Natural killer cell treated with Interleukin-12 subunit alpha and Interleukin-12 subunit beta and Interleukin-15 and Interleukin-18, amount 100 ng/mL, for 72 hours (primary cell): ENCODE results near the gene FAM47E. TPM values are rescaled to one million over a fixed set of nuclear protein-coding genes. Genes with fewer than 3 reads are reported as not detected.
A peak's percentile ranks its signal among the peaks of the same experiment; 100 is the strongest.

Source experiments
- ATAC-seq, 2 donors: fragments of 150-1000 bp; cut with Tn5 transposase in 1 of 2; sonication (Bioruptor Pico), chemical (Tn5 transposase) in 1 of 2; 2 replicates each; pipeline ENCODE4 v1.10.0; 2021
- DNase-seq: peaks from one replicate; pipeline ENCODE4 v3.0.0; 2022; ENCODE audit warnings: low spot score
- H3K27ac Mint-ChIP-seq, 2 donors: 1 replicate in 1 of 2; 2 replicates in 1 of 2; pipeline ENCODE4 v1.8.0; 2022; ENCODE audit warnings: mixed read lengths in 2 of 2, mild to moderate bottlenecking in 1 of 2, moderate library complexity in 1 of 2
- H3K27me3 Mint-ChIP-seq, 2 donors: 1 replicate in 1 of 2; 2 replicates in 1 of 2; pipeline ENCODE4 v1.8.0; 2022; ENCODE audit warnings: mixed read lengths in 2 of 2
- H3K36me3 Mint-ChIP-seq: one replicate; pipeline ENCODE4 v1.8.0; 2022; ENCODE audit warnings: mixed read lengths
- H3K4me1 Mint-ChIP-seq, 2 donors: 1 replicate in 1 of 2; 2 replicates in 1 of 2; pipeline ENCODE4 v1.8.0; 2022; ENCODE audit warnings: low read depth in 2 of 2, mixed read lengths in 2 of 2, mild to moderate bottlenecking in 1 of 2
- H3K4me3 Mint-ChIP-seq: one replicate; pipeline ENCODE4 v1.8.0; 2022; ENCODE audit warnings: mixed read lengths
- H3K9me3 Mint-ChIP-seq: 2 replicates; pipeline ENCODE4 v1.8.0; 2022; ENCODE audit warnings: mixed read lengths
- total RNA-seq, 2 donors: library from RNA; stranded (reverse); gene quantifications; one replicate each; pipeline ENCODE4 v1.2.3, GENCODE V29; 2022

The FAM47E gene
- total RNA-seq, 2 donors from 2014 or later, result not detected

DNA sequence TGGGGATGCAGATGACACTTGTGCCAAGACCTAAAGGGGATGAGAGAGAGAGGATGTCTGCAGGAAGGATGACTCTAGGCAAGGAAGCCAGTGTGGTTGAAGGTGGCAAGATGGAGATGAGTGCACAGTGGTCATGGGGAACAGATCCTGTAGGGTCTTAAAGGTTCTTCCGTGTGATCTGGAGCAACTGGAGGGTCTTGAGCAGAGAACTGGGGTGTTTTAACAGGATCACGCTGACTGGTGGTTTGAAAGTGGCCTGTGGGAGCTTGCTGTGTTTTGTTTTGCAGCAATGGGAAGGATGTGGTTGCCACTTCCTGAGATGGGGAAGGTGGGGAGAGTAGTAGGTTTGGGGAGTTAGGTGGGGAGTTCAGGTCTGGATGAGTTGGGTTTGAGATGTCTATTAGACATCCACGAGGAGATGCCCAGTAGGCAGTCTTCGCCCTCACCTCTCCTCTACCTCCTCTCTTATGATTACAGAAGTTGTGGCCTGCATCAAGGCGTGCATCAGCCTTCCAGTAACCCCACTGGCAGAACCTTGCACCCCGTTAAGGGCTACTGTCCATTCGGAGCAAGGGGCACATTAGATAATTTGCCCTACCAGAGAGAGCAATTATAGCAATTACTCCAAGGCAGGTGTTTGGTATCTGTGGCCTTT lies 53.6 kb downstream of the FAM47E start:
- peaks cover 0 to 2% of the 10 kb centered on the region in 2 donors for H3K27me3 Mint-ChIP-seq
- peak overlapping the region; percentile 5 to 65 for H3K27ac Mint-ChIP-seq
- H3K4me3 Mint-ChIP-seq, result peak overlapping the region; percentile 89
- peaks cover 10% of the 10 kb centered on the region for H3K36me3 Mint-ChIP-seq
- peak; percentile 72 to 79 for ATAC-seq
- H3K4me1 Mint-ChIP-seq, result peaks cover 38 to 44% of the 10 kb centered on the region in 2 donors
- peak; percentile 62 for DNase-seq
- no peaks in the 10 kb centered on the region for H3K9me3 Mint-ChIP-seq

DNA sequence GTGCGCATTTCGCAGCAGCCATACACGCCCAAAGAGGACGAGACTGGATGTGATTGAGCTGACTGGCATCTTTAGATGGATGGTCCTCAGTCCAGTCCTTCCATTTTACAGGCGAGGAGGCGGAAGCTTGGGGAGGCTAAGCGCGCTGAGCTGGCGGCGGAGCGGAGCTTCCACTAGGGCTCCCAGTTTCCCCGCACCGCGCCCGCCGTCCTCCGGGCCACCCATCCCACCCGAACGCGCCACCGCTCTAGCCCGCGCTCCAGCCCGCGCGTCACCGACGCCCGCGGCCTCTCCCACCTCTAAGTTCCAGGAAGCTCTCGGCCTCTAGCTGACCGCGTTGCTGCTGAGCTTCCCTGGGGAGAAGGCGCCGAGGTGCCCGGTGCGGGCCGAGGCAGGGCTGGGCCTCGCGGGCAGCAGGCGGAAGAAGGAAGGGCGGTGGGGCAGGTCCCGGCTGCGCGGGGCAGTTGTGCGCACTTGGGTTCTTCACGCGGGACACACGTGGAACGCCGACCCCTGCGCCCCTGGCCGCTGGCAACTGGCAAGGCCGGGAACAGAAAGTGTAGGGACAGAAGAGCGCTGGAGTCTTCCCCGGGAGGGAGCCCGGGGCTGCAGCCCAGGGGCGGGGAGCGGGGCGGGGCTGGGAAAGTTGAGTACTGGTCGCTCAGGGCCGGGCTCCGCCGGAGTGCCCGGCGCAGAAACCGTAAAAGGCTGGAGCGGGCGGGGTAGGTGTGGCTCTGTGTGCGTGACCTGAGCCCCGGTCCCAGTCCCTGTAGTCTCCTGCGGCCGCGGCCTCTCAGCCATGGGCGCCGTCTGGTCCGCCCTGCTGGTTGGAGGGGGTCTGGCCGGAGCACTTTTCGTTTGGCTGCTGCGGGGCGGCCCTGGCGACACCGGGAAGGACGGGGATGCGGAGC lies 54.7 kb downstream of the FAM47E start, which contains the start of gene STBD1:
STBD1 (plus strand) TSS at position 763 of the 911 bp plus-strand sequence; CDS start at position 800, 37 bp downstream.
- H3K27me3 Mint-ChIP-seq, result peaks cover 0 to 2% of the 10 kb centered on the region in 2 donors
- peak; percentile 62 to 83 for ATAC-seq
- H3K4me1 Mint-ChIP-seq, result peaks cover 28 to 33% of the 10 kb centered on the region in 2 donors
- peak within 1 kb of the TSS; percentile 89 for H3K4me3 Mint-ChIP-seq
- H3K27ac Mint-ChIP-seq, result peak within 1 kb of the TSS; percentile 47 to 65
- DNase-seq, result peak; percentile 78
- peaks cover under 1% of the 10 kb centered on the region for H3K36me3 Mint-ChIP-seq
- H3K9me3 Mint-ChIP-seq, result no peaks in the 10 kb centered on the region

DNA sequence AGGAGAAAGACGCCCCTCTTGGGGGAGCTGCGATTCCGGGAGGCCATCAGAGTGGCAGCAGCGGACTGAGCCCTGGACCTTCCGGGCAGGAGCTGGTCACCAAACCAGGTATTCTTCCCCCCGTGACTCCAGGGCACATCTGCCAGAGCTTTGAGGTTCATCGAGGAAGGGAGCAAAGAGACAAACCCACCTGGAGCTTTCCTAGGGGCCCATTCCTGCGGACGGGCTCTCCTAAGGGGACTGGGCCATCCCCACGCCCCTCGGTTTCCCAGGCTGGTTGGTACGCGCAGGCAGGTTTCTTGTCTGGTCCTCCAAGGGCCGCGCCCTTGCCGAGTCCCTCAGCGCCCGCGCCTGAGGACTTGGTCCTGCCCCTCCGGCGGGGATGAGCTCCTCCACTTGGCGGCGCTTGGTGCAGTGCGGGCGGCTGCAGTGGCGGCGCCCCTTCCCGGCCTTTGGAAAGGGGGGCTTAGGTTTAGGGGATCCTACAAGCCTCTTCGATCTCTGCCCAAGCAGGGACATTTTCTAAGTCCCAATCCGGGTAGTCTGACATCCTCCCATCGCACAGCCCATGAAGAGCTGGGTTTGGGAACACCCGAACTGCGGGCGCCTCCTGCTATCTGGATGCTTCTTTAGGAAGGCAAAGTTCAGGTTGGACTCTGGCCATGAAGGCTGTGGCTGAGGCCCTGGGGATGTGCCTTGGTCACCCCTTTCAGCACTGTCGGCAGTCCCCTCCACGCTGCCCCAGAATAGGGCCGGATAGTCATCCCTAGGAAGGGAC lies 55.5 kb downstream of the FAM47E start:
- H3K27ac Mint-ChIP-seq, result no peak overlapping the region
- ATAC-seq (no peak), DNase-seq (no peak)
- no peaks in the 10 kb centered on the region for H3K9me3 Mint-ChIP-seq
- H3K27me3 Mint-ChIP-seq, result peaks cover 0 to 2% of the 10 kb centered on the region in 2 donors
- H3K4me1 Mint-ChIP-seq, result peaks cover 24 to 25% of the 10 kb centered on the region in 2 donors
- peak overlapping the region; percentile 89 for H3K4me3 Mint-ChIP-seq
- H3K36me3 Mint-ChIP-seq, result no peaks in the 10 kb centered on the region

DNA sequence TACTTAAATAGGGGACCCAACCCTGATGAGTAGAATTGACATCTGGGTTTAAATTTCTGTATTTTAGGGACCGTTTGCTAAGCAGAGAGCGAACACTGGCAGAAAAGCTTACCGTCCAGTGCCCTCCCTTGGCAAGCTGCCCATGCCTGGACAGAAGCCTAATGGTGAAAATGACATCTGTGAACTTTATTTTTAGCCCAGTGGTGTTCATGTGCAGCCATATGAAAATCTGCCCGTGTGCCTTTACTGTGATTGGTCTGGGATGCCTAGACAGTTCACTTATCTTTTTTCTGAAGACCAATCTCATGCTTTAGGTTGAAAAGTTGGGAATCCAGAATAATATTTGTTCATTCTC lies 56.1 kb downstream of the FAM47E start:
- DNase-seq, result no peak
- Mint-ChIP-seq H3K9me3 (no peaks in the 10 kb centered on the region), H3K27me3 (peaks cover 0 to 2% of the 10 kb centered on the region in 2 donors), H3K4me3 (peak overlapping the region; percentile 89), H3K27ac (no peak overlapping the region), H3K36me3 (no peaks in the 10 kb centered on the region), H3K4me1 (peaks cover 19% of the 10 kb centered on the region in 2 donors)
- ATAC-seq, result no peak

DNA sequence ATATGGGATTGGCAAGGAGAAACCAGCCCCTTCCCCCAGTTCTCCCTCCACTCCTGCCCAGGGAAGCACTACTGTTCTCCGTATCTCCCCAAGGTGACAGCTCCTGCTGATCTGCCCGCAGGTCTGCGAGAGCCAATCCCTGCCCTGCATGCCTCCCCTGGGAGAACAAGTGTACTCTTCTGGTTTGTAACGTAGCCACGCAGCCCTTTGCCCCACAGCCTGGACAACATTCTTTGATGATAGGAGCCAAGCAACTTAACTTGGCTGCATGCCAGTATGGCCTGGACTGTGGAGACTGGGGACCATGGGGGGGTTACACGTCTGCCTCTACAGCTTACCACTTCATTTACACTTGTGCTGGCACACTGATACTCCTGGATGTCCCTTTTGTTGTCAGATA lies 57.0 kb downstream of the FAM47E start:
- Mint-ChIP-seq H3K4me3 (no peak overlapping the region), H3K27ac (no peak overlapping the region)
- no peak for DNase-seq

DNA sequence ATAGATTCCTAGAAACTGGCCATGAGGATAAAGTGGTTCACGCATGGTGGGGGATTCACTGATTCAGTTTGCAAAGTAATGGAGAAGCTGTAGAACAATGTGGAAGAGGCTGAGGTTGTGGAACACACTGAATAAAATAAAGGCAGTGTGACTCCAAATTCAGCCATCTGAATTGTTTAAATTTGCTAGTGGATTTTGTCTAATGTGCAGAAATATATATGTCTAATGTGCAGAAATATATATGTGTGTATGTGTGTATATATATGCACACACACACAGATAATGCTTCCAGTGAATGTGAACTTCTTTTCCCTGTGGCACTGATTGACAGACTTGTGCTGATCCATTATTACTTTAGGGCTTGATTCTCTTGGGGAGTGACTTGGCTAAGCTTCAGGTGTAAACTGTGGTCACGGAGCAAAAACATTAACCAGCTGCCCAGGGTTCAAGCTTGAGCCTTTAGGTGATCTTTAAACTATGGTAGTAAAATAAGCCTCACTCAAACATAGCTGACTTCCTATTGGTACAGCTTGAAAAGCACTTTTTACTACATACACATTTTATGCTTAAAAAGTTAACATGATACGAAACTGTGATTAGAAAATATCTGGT lies 58.5 kb downstream of the FAM47E start:
- Mint-ChIP-seq H3K36me3 (no peaks in the 10 kb centered on the region), H3K4me3 (no peak overlapping the region), H3K27me3 (no peaks in the 10 kb centered on the region), H3K9me3 (no peaks in the 10 kb centered on the region), H3K27ac (no peak overlapping the region), H3K4me1 (peaks cover 6% of the 10 kb centered on the region in 2 donors)
- ATAC-seq (no peak), DNase-seq (no peak)

More for the DNA sequence above, 57.0 kb downstream of the FAM47E start:
- H3K4me1 Mint-ChIP-seq, result peaks cover 13% of the 10 kb centered on the region in 2 donors
- no peaks in the 10 kb centered on the region for H3K36me3 Mint-ChIP-seq
- peaks cover 0 to under 1% of the 10 kb centered on the region in 2 donors for H3K27me3 Mint-ChIP-seq
- H3K9me3 Mint-ChIP-seq, result no peaks in the 10 kb centered on the region
- no peak for ATAC-seq

DNA sequence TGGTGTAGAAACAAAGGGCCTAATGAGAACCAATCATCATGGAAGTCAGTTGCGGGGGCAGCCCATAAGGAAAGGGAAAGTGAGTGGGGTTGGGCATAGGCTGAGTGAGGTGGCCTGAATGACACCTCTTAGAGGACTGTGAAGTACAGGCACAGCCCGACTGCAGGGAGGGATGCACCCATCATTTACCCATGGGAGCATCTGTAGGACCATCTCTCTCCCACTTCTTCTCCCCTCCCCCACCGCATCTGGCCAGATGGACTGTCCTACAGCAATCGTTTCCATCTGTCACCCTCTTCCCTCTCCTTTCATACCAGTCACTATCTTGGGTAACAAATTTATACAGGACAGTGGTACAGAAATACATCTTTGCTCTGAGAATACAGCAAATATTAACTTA lies 59.2 kb downstream of the FAM47E start:
- ATAC-seq (no peak), DNase-seq (no peak)
- Mint-ChIP-seq H3K27me3 (no peaks in the 10 kb centered on the region), H3K4me3 (no peak overlapping the region), H3K9me3 (no peaks in the 10 kb centered on the region), H3K36me3 (no peaks in the 10 kb centered on the region), H3K4me1 (no peaks in the 10 kb centered on the region), H3K27ac (no peak overlapping the region)

DNA sequence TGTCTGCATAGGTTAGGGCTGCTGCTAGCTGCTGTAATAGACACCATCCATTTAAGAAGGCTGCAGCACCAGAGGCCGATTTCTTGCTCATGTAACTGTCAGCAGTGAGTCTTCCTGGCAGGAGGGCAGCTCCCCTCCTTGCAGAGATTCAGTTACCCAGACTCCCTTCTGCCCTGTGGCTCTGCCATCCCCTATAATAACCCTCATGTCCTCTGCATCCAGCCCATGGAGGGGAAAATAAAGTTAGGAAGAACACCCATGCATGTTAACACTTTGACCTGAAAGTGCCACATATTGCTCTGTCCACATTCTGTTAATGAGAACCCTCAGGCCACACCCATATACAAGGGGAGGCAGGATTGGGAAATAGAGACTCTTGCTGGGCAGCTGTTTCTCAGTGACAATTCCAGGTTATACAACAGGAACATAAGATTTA lies 60.4 kb downstream of the FAM47E start:
- DNase-seq (no peak), ATAC-seq (no peak)
- Mint-ChIP-seq H3K27ac (no peak overlapping the region), H3K36me3 (peaks cover 11% of the 10 kb centered on the region), H3K4me1 (no peaks in the 10 kb centered on the region), H3K4me3 (no peak overlapping the region), H3K9me3 (peaks cover 4% of the 10 kb centered on the region), H3K27me3 (peaks cover 2 to 3% of the 10 kb centered on the region in 2 donors)

DNA sequence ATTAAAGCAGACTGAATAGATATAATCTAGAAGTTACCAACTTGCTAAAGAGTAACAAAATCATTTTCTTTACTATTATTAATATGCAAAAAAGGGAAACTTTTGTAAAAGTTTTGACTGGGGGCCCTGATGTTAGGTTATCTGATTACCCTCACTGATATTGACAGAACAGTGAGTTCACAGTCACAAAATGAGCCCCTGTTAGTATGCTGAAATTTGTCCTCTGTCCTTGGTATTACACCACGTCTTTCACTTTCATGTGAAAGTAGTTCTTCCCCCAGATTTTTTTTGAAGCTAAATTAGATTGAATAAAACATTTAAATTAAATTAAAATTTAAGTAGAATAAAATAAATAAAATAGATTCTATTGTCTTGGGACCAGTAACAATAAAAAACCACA lies 60.9 kb downstream of the FAM47E start:
- no peak for ATAC-seq
- H3K4me3 Mint-ChIP-seq, result no peak overlapping the region
- H3K27me3 Mint-ChIP-seq, result peaks cover 6 to 7% of the 10 kb centered on the region in 2 donors
- H3K9me3 Mint-ChIP-seq, result peaks cover 7% of the 10 kb centered on the region
- peaks cover 15% of the 10 kb centered on the region for H3K36me3 Mint-ChIP-seq
- H3K4me1 Mint-ChIP-seq, result no peaks in the 10 kb centered on the region
- H3K27ac Mint-ChIP-seq, result no peak overlapping the region
- DNase-seq, result no peak

DNA sequence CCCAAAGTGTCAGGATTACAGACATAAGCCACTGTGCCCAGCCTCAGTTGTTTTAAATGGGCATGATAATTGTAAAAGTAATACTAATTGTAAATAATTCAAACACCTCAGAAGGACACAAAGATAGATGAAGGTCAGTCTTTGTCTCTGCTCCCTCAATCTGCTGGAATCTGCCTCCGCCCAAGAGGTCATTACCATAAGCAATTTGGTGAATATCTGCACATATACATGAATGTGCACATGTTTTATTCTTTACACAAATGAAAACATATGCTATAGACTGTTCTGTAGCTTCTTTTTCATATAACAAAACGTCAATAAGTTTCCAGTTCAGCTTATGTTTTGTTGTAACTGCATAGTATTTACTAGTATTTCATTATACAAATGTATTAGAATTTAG lies 62.0 kb downstream of the FAM47E start:
- Mint-ChIP-seq H3K4me3 (no peak overlapping the region), H3K9me3 (peaks cover 7% of the 10 kb centered on the region), H3K27me3 (peaks cover 8 to 18% of the 10 kb centered on the region in 2 donors), H3K4me1 (no peaks in the 10 kb centered on the region), H3K36me3 (peaks cover 25% of the 10 kb centered on the region), H3K27ac (no peak overlapping the region)
- ATAC-seq, result no peak
- DNase-seq, result no peak

DNA sequence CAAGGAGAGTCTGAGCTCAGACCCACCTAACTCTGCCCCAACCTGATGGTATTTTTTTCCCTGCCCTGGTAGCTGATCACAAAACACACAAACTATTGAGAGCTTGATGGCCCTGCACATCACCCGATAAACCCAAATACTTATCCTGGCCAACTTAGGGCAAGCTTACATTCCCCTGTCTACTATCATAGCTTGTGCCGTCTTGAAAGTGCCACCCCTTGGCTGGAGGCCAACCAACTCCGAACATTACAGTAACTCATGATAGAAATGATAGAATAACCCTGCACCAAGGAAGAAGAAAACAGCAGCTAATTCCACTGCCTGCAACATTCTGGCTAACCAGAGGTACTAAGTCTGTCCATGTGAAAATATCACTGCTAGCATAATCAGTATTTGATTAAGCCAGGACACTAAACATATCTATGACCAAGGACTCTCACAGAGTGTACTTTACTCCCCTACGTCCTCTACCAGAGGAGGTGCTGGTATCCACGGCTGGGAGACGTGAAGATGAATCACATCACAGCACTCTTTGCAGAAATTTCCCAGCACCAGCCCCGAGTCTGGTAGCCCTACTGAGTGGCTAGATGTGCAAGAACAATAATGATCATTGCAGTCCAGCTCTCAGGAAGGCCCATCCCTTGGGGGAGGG lies 63.9 kb downstream of the FAM47E start:
- H3K4me1 Mint-ChIP-seq, result no peaks in the 10 kb centered on the region
- H3K9me3 Mint-ChIP-seq, result peaks cover 7% of the 10 kb centered on the region
- DNase-seq (no peak), ATAC-seq (no peak)
- H3K27ac Mint-ChIP-seq, result no peak overlapping the region
- no peak overlapping the region for H3K4me3 Mint-ChIP-seq
- peaks cover 9 to 24% of the 10 kb centered on the region in 2 donors for H3K27me3 Mint-ChIP-seq
- peaks cover 34% of the 10 kb centered on the region for H3K36me3 Mint-ChIP-seq

DNA sequence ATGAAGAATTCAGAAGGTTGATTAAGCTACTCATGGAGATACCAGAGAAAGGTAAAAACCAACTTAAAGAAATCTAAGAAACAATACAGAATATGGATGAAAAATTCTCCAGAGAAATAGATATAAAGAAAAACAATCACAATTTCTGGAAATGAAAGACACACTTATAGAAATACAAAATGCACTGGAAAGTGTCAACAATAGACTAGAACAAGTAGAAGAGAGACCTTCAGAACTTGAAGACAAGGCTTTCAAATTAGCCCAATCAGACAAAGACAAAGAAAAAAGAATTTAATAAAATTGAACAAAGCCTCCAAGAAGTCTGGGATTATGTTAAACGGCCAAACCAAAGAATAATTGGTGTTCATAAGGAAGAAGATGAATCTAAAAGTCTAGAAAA lies 64.6 kb downstream of the FAM47E start:
- no peaks in the 10 kb centered on the region for H3K4me1 Mint-ChIP-seq
- ATAC-seq (no peak), DNase-seq (no peak)
- no peak overlapping the region for H3K4me3 Mint-ChIP-seq
- peaks cover 7% of the 10 kb centered on the region for H3K9me3 Mint-ChIP-seq
- peaks cover 9 to 26% of the 10 kb centered on the region in 2 donors for H3K27me3 Mint-ChIP-seq
- no peak overlapping the region for H3K27ac Mint-ChIP-seq
- peaks cover 37% of the 10 kb centered on the region for H3K36me3 Mint-ChIP-seq

DNA sequence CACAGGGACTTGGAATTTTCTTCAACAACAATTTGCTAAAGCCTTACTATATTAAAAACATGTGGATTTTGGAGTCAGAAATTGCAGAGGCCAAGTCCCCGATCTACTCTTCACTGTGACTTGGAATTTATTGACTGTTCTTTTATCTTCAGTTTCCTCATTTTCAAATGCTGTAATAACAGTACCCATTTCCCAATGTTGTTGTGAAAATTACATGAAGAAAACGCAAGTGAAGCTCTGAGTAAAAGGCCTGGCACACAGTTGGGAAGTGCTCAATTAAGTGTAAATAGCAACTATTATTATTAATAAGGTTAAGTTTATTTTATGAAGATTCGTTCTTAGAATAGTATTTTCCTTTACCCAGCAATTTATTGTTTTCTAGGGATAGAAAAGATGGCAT lies 70.7 kb downstream of the FAM47E start:
- peaks cover 36% of the 10 kb centered on the region for H3K36me3 Mint-ChIP-seq
- DNase-seq (no peak), ATAC-seq (no peak)
- no peak overlapping the region for H3K4me3 Mint-ChIP-seq
- H3K4me1 Mint-ChIP-seq, result peaks cover 3 to 6% of the 10 kb centered on the region in 2 donors
- H3K9me3 Mint-ChIP-seq, result peaks cover 4% of the 10 kb centered on the region
- peaks cover 3 to 21% of the 10 kb centered on the region in 2 donors for H3K27me3 Mint-ChIP-seq
- no peak overlapping the region for H3K27ac Mint-ChIP-seq
